ENCODE results near the gene USP24. TPM values are rescaled to one million over a fixed set of nuclear protein-coding genes. Genes with fewer than 3 reads are reported as not detected.
A peak's percentile ranks its signal among the peaks of the same experiment; 100 is the strongest.

The USP24 gene
- total RNA-seq, 1 experiment from 2014 or later = 22.8 TPM

GRCh38 chr1:55070293-55071164, 144.6 kb downstream of the USP24 start:
- DNase-seq (ENCODE audit: low read depth) = no peak

GRCh38 chr1:55069280-55069679, 145.9 kb downstream of the USP24 start:
- DNase-seq (ENCODE audit: low read depth) = no peak

- DNase-seq (ENCODE audit: low read depth) = no peak
These were observed 146.5 kb downstream of the USP24 start for GRCh38 chr1:55068638-55069037.

GRCh38 chr1:55067914-55068313, 147.2 kb downstream of the USP24 start:
- DNase-seq (ENCODE audit: low read depth) = no peak

GRCh38 chr1:55067022-55067778, 148.0 kb downstream of the USP24 start:
- no peak for DNase-seq (ENCODE audit: low read depth)

- no peak for DNase-seq (ENCODE audit: low read depth)
These were observed 149.5 kb downstream of the USP24 start for GRCh38 chr1:55065648-55066047.

GRCh38 chr1:55064861-55065263, 150.3 kb downstream of the USP24 start:
- DNase-seq (ENCODE audit: low read depth) = peak; percentile 86

- peak; percentile 75 for DNase-seq (ENCODE audit: low read depth)
These were observed 151.0 kb downstream of the USP24 start for GRCh38 chr1:55064071-55064581.

- DNase-seq (ENCODE audit: low read depth) = no peak
These were observed 151.6 kb downstream of the USP24 start for GRCh38 chr1:55063577-55063942.

GRCh38 chr1:55062801-55063576, 152.2 kb downstream of the USP24 start:
- DNase-seq (ENCODE audit: low read depth) = no peak

- DNase-seq (ENCODE audit: low read depth) = no peak
These were observed 153.3 kb downstream of the USP24 start for GRCh38 chr1:55061706-55062321.

GRCh38 chr1:55061000-55061705, 154.0 kb downstream of the USP24 start:
- no peak for DNase-seq (ENCODE audit: low read depth)

GRCh38 chr1:55060133-55060999, 154.8 kb downstream of the USP24 start:
- DNase-seq (ENCODE audit: low read depth) = peak; percentile 49

- DNase-seq (ENCODE audit: low read depth) = no peak
These were observed 155.6 kb downstream of the USP24 start for GRCh38 chr1:55059302-55060132.

GRCh38 chr1:55057956-55058298, 157.2 kb downstream of the USP24 start:
- DNase-seq (ENCODE audit: low read depth) = no peak

GRCh38 chr1:55057270-55057955, 157.8 kb downstream of the USP24 start:
- no peak for DNase-seq (ENCODE audit: low read depth)

GRCh38 chr1:55056632-55056992, 158.6 kb downstream of the USP24 start:
- DNase-seq (ENCODE audit: low read depth) = no peak

GRCh38 chr1:55055951-55056631, 159.1 kb downstream of the USP24 start:
- DNase-seq (ENCODE audit: low read depth) = no peak

Measured in M059J (cell line).